SU-DHL-6 (cell line): Measurements from ENCODE around the gene TSHZ2.

Experiments
- EZH2phosphoT487 ChIP-seq: fragments of 200-600 bp; sonication (generic), shearing (Covaris generic); conservative IDR thresholded peaks from 2 replicates; pipeline ENCODE4 v1.6.1; 2018; ENCODE audit warnings: mild to moderate bottlenecking, antibody characterized with exemption, low read length, moderate library complexity, mixed read lengths
- TF ChIP-seq, protein P1 (sequence below): fragments of 200-600 bp; sonication (generic); IDR thresholded peaks from one replicate; pipeline ENCODE4 v1.5.1; 2017; ENCODE audit warnings: antibody characterized with exemption, mild to moderate bottlenecking, low read length, moderate library complexity; ENCODE audit not compliant: insufficient read depth, poor library complexity, severe bottlenecking

DNA sequence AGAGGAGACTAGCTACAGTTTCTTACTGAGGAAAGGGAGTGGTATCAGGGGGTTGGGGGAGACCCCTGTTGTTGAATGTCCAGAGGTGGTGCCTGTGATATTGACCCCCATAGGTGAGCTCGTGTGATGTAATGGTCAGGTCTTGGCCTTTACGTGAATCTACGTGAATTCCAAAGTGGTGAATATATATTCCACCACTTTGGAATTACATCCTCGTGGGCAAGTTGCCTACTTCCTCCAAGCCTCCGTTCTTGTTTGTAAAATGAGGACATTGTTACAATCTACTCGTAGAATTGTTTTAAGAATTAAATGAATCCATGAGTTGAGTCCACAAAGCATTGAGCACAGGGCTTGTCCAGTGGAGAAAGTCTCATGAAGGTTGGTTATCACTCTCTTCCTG, 47.3 kb downstream of the TSHZ2 start:
- TF ChIP-seq, protein P1, sequence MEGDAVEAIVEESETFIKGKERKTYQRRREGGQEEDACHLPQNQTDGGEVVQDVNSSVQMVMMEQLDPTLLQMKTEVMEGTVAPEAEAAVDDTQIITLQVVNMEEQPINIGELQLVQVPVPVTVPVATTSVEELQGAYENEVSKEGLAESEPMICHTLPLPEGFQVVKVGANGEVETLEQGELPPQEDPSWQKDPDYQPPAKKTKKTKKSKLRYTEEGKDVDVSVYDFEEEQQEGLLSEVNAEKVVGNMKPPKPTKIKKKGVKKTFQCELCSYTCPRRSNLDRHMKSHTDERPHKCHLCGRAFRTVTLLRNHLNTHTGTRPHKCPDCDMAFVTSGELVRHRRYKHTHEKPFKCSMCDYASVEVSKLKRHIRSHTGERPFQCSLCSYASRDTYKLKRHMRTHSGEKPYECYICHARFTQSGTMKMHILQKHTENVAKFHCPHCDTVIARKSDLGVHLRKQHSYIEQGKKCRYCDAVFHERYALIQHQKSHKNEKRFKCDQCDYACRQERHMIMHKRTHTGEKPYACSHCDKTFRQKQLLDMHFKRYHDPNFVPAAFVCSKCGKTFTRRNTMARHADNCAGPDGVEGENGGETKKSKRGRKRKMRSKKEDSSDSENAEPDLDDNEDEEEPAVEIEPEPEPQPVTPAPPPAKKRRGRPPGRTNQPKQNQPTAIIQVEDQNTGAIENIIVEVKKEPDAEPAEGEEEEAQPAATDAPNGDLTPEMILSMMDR: no peak
- no peak for TF ChIP-seq EZH2phosphoT487
